Right lobe of liver (tissue), 4 donors: ENCODE measurements around the gene STK11.

Experiments used
- POLR2A ChIP-seq: fragments of 450-650 bp; IDR thresholded peaks from one replicate; pipeline ENCODE4 v1.6.1; 2017; ENCODE audit warnings: antibody characterized with exemption, mild to moderate bottlenecking
- TF ChIP-seq, protein P1 (sequence below), 4 donors: fragments of 200-600 bp in 3 of 4; fragments of 450-650 bp in 1 of 4; IDR thresholded peaks; one replicate each; pipeline versions ENCODE4 v1.5.1 to v1.8.0; 2016 to 2022; ENCODE audit warnings: antibody characterized with exemption in 4 of 4, mild to moderate bottlenecking in 2 of 4
- donor health status: DM: no; HTN: no; CAD: no.
- donor health status: DM: no; HTN: no; CAD: no.
- donor health status: DM: no; HTN: yes; CAD: no.

GRCh38 chr19:1261538-1261797 is 55.9 kb downstream of the STK11 start:
- TF ChIP-seq POLR2A, result no peak
- TF ChIP-seq, protein P1, sequence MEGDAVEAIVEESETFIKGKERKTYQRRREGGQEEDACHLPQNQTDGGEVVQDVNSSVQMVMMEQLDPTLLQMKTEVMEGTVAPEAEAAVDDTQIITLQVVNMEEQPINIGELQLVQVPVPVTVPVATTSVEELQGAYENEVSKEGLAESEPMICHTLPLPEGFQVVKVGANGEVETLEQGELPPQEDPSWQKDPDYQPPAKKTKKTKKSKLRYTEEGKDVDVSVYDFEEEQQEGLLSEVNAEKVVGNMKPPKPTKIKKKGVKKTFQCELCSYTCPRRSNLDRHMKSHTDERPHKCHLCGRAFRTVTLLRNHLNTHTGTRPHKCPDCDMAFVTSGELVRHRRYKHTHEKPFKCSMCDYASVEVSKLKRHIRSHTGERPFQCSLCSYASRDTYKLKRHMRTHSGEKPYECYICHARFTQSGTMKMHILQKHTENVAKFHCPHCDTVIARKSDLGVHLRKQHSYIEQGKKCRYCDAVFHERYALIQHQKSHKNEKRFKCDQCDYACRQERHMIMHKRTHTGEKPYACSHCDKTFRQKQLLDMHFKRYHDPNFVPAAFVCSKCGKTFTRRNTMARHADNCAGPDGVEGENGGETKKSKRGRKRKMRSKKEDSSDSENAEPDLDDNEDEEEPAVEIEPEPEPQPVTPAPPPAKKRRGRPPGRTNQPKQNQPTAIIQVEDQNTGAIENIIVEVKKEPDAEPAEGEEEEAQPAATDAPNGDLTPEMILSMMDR (IDR thresholded peaks at IDR 0.05), result no peak
